Measurements from ENCODE around the gene RNF133.
"Not testable (repeated sequence)": the region's sequence is repeated elsewhere in the genome, so short reads cannot be mapped to it uniquely, and the experiment has no call there.

Gene RNF133

GRCh38 chr7:122689346-122690109 lies 9.4 kb downstream of the RNF133 start:
- no peak for DNase-seq

- DNase-seq: no peak
Measured at GRCh38 chr7:122688400-122688998, 10.4 kb downstream of the RNF133 start.

- no peak for DNase-seq
Measured at GRCh38 chr7:122686360-122686878, 12.5 kb downstream of the RNF133 start.

- no peak for DNase-seq
Measured at GRCh38 chr7:122684504-122684903, 14.4 kb downstream of the RNF133 start.

GRCh38 chr7:122682815-122683550 lies 15.9 kb downstream of the RNF133 start:
- DNase-seq: no peak

- DNase-seq: not testable (repeated sequence)
Measured at GRCh38 chr7:122681186-122681585, 17.7 kb downstream of the RNF133 start.

GRCh38 chr7:122679813-122680212 lies 19.1 kb downstream of the RNF133 start:
- DNase-seq: no peak

- DNase-seq: not testable (repeated sequence)
Measured at GRCh38 chr7:122679269-122679709, 19.6 kb downstream of the RNF133 start.

- DNase-seq: no peak
Measured at GRCh38 chr7:122677149-122677548, 21.8 kb downstream of the RNF133 start.

GRCh38 chr7:122676466-122676865 lies 22.5 kb downstream of the RNF133 start:
- no peak for DNase-seq

GRCh38 chr7:122675621-122676020 lies 23.3 kb downstream of the RNF133 start:
- no peak for DNase-seq

- DNase-seq: no peak
Measured at GRCh38 chr7:122675011-122675410, 23.9 kb downstream of the RNF133 start.

- no peak for DNase-seq
Measured at GRCh38 chr7:122674502-122674901, 24.4 kb downstream of the RNF133 start.

GRCh38 chr7:122673951-122674350 lies 25.0 kb downstream of the RNF133 start:
- no peak for DNase-seq

- no peak for DNase-seq
Measured at GRCh38 chr7:122672536-122672935, 26.4 kb downstream of the RNF133 start.

- no peak for DNase-seq
Measured at GRCh38 chr7:122663733-122664132, 35.2 kb downstream of the RNF133 start.

- DNase-seq: no peak
Measured at GRCh38 chr7:122658856-122659255, 40.1 kb downstream of the RNF133 start.

- no peak for DNase-seq
Measured at GRCh38 chr7:122653685-122654084, 45.2 kb downstream of the RNF133 start.

GRCh38 chr7:122652876-122653275 lies 46.0 kb downstream of the RNF133 start:
- no peak for DNase-seq

- no peak for DNase-seq
Measured at GRCh38 chr7:122651451-122651850, 47.5 kb downstream of the RNF133 start.

All from activated T-cell treated with anti-CD3 and anti-CD28 coated beads, Interleukin-2, amount 50 U/mL, for 48 hours (primary cell).